Heart left ventricle (tissue), 16 donors: ENCODE measurements around the gene POLR2L. TPM values are rescaled to one million over a fixed set of nuclear protein-coding genes. Genes with fewer than 3 reads are reported as not detected.

Experiments
- ATAC-seq, 4 donors: fragments of 200-7000 bp; cut with Tn5 transposase; one replicate each; pipeline ENCODE4 v1.9.1; 2020 to 2022; ENCODE audit warnings: moderate library complexity in 4 of 4, mild to moderate bottlenecking in 3 of 4, moderate number of reproducible peaks in 1 of 4
- DNase-seq, 5 donors: peaks; one replicate each; pipeline ENCODE4 v3.0.0-alpha.2; 2020
- H3K27ac ChIP-seq, 12 donors: fragments of 200-600 bp; sonication (generic) in 4 of 12; one replicate each; pipeline versions ENCODE4 v1.5.0 to v1.8.0; 2016 to 2022; ENCODE audit warnings: mild to moderate bottlenecking in 2 of 12
- H3K27me3 ChIP-seq, 9 donors: fragments of 200-600 bp; sonication (generic) in 2 of 9; one replicate each; pipeline versions ENCODE4 v1.5.1 to v1.8.0; 2016 to 2022; ENCODE audit warnings: mild to moderate bottlenecking in 3 of 9
- H3K36me3 ChIP-seq, 9 donors: fragments of 200-600 bp; sonication (generic) in 2 of 9; one replicate each; pipeline versions ENCODE4 v1.5.0 to v1.8.0; 2018 to 2022; ENCODE audit warnings: mild to moderate bottlenecking in 2 of 9
- H3K4me1 ChIP-seq, 12 donors: fragments of 200-600 bp; sonication (generic) in 4 of 12; one replicate each; pipeline versions ENCODE4 v1.5.0 to v1.8.0; 2016 to 2022; ENCODE audit warnings: mild to moderate bottlenecking in 3 of 12
- H3K4me3 ChIP-seq, 12 donors: fragments of 200-600 bp; sonication (generic) in 4 of 12; one replicate each; pipeline versions ENCODE4 v1.5.0 to v1.8.0; 2017 to 2022; ENCODE audit warnings: mild to moderate bottlenecking in 9 of 12, moderate library complexity in 4 of 12
- H3K9me3 ChIP-seq, 12 donors: fragments of 200-600 bp; sonication (generic) in 4 of 12; one replicate each; pipeline versions ENCODE4 v1.5.0 to v1.8.0; 2016 to 2022; ENCODE audit warnings: mild to moderate bottlenecking in 1 of 12
- POLR2A ChIP-seq, 2 donors: fragments of 450-650 bp; IDR thresholded peaks; one replicate each; pipeline ENCODE4 v1.6.1; 2017; ENCODE audit warnings: antibody characterized with exemption in 2 of 2, mild to moderate bottlenecking in 2 of 2, moderate library complexity in 2 of 2
- WGBS, 4 donors: extraction: QIAGEN DNeasy Blood & Tissue Kit in 2 of 4; methylation state at CpG; one replicate each; pipeline versions ENCODE4 v1.1.5 to v1.1.7; 2013 to 2018; 5-methylcytosine and 5-hydroxymethylcytosine counted together
- intact Hi-C, 10 donors: fragments of 100-400 bp; cut with DNase I; formaldehyde crosslinking; loops; one replicate each; pipeline versions ENCODE4 v1.11.1 to v1.14.2; 2022
- polyA plus RNA-seq, 2 donors: library from polyadenylated mRNA; stranded (reverse); fragments of 200-250 nt; gene quantifications; one replicate each; pipeline ENCODE4 v1.2.3, GENCODE V29; 2013
- total RNA-seq, 9 donors: library from RNA; depleted of rRNA in 2 of 9; stranded (reverse); fragments of >200 nt in 2 of 9; fragmentation: NEBNext Ultra II Directional in 3 of 9; extraction: Animal tissue kit (Norgen Biotek cat#: 25700) in 3 of 9; gene quantifications; one replicate each; pipeline versions ENCODE4 v1.1.0 to v1.2.4, GENCODE V29; 2016 to 2023
- TF ChIP-seq, protein P1 (sequence below), 12 donors: fragments of 200-600 bp; sonication (generic) in 4 of 12; IDR thresholded peaks; one replicate each; pipeline versions ENCODE4 v1.5.0 to v1.8.0; 2018 to 2022; ENCODE audit warnings: antibody characterized with exemption in 12 of 12, mild to moderate bottlenecking in 5 of 12
- donor health status: ischemic (EF 13 %, LVEDD 7.1; RV severe dilation, severe dysfunction).
- donor health status: healthy with polysubstance abuse.
- donor health status: DM: no; HTN: yes; CAD: no.
- donor health status: DM: no; HTN: no; CAD: no.
- donor health status: ischemic (EF 25% LVEDD 6.9; RV normal size, moderate dysfunction).
- donor health status: ischemic (EF 25% LVEDD 5.7; RV mildly dilated, moderate dysfunction).
- donor health status: healthy.
- donor health status: DM: yes; HTN: yes; CAD: no.
- donor health status: ischemic (EF 35%, LVEDD 5.7; RV mildly dilated, moderate dysfunction).
- donor health status: nonischemic (EF 11% LVEDD 7.7; RV severe dilation, severe dysfunction).
- donor health status: DM: yes; HTN: yes; CAD: no.
- donor health status: PGD.
- donor health status: ischemic (EF 29% LVEDD 5.4; RV normal size, mild dysfunction).
- donor health status: nonischemic (EF 23%, LVEDD 6.1; RV moderate dilation, normal function).

POLR2L gene
- total and polyA plus RNA-seq, 11 donors, result 74.4 to 267 (median 208) TPM

DNA sequence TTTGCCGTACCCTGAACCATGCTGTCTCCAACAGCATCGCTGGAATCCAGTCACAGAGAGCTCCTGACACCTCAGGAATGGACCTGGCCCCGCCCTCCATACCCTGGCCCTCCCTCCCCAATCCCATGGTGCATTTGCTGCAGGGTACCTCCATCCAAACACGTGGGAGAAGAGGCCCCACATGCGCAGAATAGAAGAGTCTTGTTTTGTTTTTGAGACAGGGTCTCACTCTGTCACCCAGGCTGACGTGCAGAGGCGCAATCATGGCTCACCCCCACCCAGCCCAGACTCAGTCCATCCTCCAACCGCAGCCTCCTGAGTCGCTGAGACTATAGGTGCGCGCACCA lies 25.9 kb downstream of the POLR2L start:
- intact Hi-C loops, result no loop called here
- ATAC-seq (no peak), DNase-seq (no peak)
- H3K4me3 ChIP-seq, result no peak overlapping the region
- H3K27ac ChIP-seq, result no peak overlapping the region
- peaks cover 7 to 27% (median 23%) of the 10 kb centered on the region in 12 donors for H3K4me1 ChIP-seq
- TF ChIP-seq, protein P1, sequence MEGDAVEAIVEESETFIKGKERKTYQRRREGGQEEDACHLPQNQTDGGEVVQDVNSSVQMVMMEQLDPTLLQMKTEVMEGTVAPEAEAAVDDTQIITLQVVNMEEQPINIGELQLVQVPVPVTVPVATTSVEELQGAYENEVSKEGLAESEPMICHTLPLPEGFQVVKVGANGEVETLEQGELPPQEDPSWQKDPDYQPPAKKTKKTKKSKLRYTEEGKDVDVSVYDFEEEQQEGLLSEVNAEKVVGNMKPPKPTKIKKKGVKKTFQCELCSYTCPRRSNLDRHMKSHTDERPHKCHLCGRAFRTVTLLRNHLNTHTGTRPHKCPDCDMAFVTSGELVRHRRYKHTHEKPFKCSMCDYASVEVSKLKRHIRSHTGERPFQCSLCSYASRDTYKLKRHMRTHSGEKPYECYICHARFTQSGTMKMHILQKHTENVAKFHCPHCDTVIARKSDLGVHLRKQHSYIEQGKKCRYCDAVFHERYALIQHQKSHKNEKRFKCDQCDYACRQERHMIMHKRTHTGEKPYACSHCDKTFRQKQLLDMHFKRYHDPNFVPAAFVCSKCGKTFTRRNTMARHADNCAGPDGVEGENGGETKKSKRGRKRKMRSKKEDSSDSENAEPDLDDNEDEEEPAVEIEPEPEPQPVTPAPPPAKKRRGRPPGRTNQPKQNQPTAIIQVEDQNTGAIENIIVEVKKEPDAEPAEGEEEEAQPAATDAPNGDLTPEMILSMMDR (IDR thresholded peaks at IDR 0.05), result no peak
- no peak for TF ChIP-seq POLR2A (IDR thresholded peaks at IDR 0.05)
- H3K9me3 ChIP-seq, result no peaks in the 10 kb centered on the region
- H3K27me3 ChIP-seq, result no peaks in the 10 kb centered on the region
- 78 to 84% (median 82%) methylated on average over 11 of the region's 11 CpGs for WGBS, 4 donors
- peaks cover 0 to 39% (median 30%) of the 10 kb centered on the region in 9 donors for H3K36me3 ChIP-seq

DNA sequence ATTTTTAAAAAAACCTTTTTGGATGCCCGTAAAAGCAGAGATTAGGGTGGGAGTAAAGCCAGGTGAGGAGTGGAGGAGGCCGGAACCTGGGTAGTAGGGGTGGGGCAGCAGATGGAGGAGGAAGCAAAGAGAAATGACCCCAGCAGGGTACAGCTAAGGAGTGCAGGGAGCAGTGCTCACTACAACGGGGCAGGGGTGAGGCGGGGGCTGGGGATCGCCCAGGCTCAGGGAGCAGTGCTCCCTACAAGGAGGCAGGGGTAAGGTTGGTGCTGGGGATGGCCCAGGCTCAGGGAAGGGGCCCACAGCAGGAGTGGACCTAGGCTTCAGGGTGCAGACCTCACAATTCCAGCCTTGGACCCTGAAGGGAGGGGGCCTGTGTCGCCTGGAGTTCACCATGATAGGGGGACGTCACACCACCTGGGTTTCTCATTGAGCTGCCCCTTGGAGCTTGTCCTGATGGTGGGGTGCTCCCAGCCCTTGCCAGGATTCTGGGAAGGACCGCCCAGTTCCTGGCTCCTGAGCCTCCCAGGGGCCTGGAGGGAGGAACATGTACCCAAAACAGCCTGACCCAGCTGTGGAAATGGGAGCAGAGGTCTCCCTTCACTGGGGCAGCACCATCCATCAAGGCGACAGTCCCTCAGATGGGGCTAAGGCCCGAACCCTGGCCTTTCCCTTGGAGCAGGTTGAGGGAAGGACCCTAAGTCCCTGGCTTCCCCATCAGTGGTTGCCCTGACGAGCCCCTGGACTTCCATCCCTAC lies 26.5 kb downstream of the POLR2L start:
- WGBS, 4 donors, result 86 to 92% (median 90%) methylated on average over 11 of the region's 11 CpGs

DNA sequence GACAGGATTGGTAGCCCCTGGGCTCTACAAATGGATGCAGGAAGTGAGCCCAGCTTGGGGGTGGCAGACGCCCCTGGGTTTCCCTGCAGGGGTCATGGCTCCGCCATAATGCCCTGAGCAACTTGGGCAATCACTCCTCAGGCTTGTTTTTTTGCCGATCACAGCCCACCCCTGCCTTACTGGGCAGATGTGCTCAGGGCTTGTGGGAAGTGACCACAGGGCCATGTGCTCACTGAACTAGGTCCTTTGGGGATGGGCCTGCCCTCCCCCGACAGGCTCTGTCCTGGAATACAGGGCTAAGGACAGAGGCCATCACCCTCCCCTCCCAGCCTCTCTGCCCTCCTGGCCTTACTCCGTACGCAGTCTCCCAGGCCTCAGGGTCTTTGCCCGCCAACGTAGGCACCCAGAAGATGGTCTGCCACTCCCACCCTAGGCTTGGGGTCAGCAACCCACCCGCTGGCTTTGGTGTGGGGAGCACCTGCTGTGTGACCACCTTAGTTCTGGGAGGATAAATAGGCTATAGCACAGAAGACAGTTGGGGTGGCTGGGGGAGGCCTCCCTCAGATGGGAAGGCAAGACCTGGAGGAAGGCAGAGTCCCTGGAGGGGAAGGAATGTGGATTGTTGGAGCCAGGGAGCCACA lies 28.8 kb downstream of the POLR2L start:
- no peak overlapping the region for H3K27ac ChIP-seq
- peaks cover 3 to 42% (median 32%) of the 10 kb centered on the region in 9 donors for H3K36me3 ChIP-seq
- TF ChIP-seq POLR2A (IDR thresholded peaks at IDR 0.05), result no peak
- TF ChIP-seq, protein P1 (IDR thresholded peaks at IDR 0.05), result no peak
- WGBS, 4 donors, result 77 to 86% (median 82%) methylated on average over 9 of the region's 9 CpGs
- ATAC-seq, result no peak
- peaks cover 2 to 26% (median 20%) of the 10 kb centered on the region in 12 donors for H3K4me1 ChIP-seq
- intact Hi-C loops, result no loop called here
- no peaks in the 10 kb centered on the region for H3K27me3 ChIP-seq
- no peak for DNase-seq
- H3K9me3 ChIP-seq, result no peaks in the 10 kb centered on the region
- no peak overlapping the region for H3K4me3 ChIP-seq

More for the DNA sequence above, 26.5 kb downstream of the POLR2L start:
- Histone ChIP-seq H3K9me3 (no peaks in the 10 kb centered on the region), H3K27ac (no peak overlapping the region), H3K4me1 (peaks cover 5 to 27% (median 23%) of the 10 kb centered on the region in 12 donors), H3K27me3 (no peaks in the 10 kb centered on the region), H3K4me3 (no peak overlapping the region), H3K36me3 (peaks cover 0 to 42% (median 32%) of the 10 kb centered on the region in 9 donors)
- no peak for TF ChIP-seq POLR2A (IDR thresholded peaks at IDR 0.05)
- TF ChIP-seq, protein P1 (IDR thresholded peaks at IDR 0.05), result no peak
- intact Hi-C loops, result no loop called here
- DNase-seq (no peak), ATAC-seq (no peak)

DNA sequence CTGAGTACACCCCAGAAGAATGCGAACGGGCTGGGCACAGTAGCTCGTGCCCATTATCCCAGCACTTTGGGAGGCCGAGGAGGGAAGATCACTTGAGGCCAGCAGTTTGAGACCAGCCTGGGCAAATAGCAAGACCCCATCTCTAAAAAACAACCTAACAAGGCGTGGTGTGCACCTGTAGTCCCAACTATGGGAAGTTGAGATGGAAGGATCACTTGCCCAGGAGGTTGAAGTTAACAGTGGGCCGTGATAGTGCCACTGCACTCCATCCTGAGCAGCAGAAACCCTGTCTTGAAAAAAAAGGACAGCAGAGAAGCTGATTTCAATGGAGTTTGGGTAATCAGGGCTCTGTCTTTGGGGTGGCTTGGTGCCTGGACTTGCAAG lies 29.3 kb downstream of the POLR2L start:
- H3K4me1 ChIP-seq, result peaks cover 2 to 28% (median 24%) of the 10 kb centered on the region in 12 donors
- H3K27ac ChIP-seq, result no peak overlapping the region
- ATAC-seq, result no peak
- 91 to 93% (median 92%) methylated on average over 6 of the region's 6 CpGs for WGBS, 4 donors
- H3K27me3 ChIP-seq, result no peaks in the 10 kb centered on the region
- no peak for DNase-seq
- TF ChIP-seq, protein P1 (IDR thresholded peaks at IDR 0.05), result no peak
- TF ChIP-seq POLR2A (IDR thresholded peaks at IDR 0.05), result no peak
- intact Hi-C loops, result no loop called here
- no peaks in the 10 kb centered on the region for H3K9me3 ChIP-seq
- no peak overlapping the region for H3K4me3 ChIP-seq
- H3K36me3 ChIP-seq, result peaks cover 3 to 42% (median 32%) of the 10 kb centered on the region in 9 donors
